ENCODE data around the gene PKP4.

- no peak for TF ChIP-seq POLR2AphosphoS5 (IDR thresholded peaks at IDR 0.05)
- TF ChIP-seq CTCF (IDR thresholded peaks at IDR 0.05; ENCODE audit: poor library complexity, severe bottlenecking) = no peak
Observed at GRCh38 chr2:158634627-158635026, 177.9 kb downstream of the PKP4 start.
